ENCODE measurements around the gene RBFOX2.
"Not testable (repeated sequence)": the region's sequence is repeated elsewhere in the genome, so short reads cannot be mapped to it uniquely, and the experiment has no call there.

Gene RBFOX2

GRCh38 chr22:35806668-35807067 is 222.0 kb downstream of the RBFOX2 start:
- not testable (repeated sequence) for DNase-seq

GRCh38 chr22:35805466-35805865 is 223.2 kb downstream of the RBFOX2 start:
- DNase-seq: no peak

- DNase-seq: no peak
Measured at GRCh38 chr22:35804421-35804820, 224.2 kb downstream of the RBFOX2 start.

- DNase-seq: no peak
Measured at GRCh38 chr22:35802885-35803284, 225.7 kb downstream of the RBFOX2 start.

- DNase-seq: not testable (repeated sequence)
Measured at GRCh38 chr22:35801301-35801700, 227.3 kb downstream of the RBFOX2 start.

GRCh38 chr22:35799150-35799549 is 229.5 kb downstream of the RBFOX2 start:
- DNase-seq: no peak

GRCh38 chr22:35797411-35797810 is 231.2 kb downstream of the RBFOX2 start:
- no peak for DNase-seq

GRCh38 chr22:35795476-35795875 is 233.1 kb downstream of the RBFOX2 start:
- DNase-seq: no peak

GRCh38 chr22:35792506-35792905 is 236.1 kb downstream of the RBFOX2 start:
- DNase-seq: no peak

- not testable (repeated sequence) for DNase-seq
Measured at GRCh38 chr22:35791788-35792187, 236.8 kb downstream of the RBFOX2 start.

- peak; percentile 62 for DNase-seq
Measured at GRCh38 chr22:35785181-35785923, 243.3 kb downstream of the RBFOX2 start.

GRCh38 chr22:35784633-35785032 is 244.0 kb downstream of the RBFOX2 start:
- no peak for DNase-seq

- no peak for DNase-seq
Measured at GRCh38 chr22:35783943-35784614, 244.5 kb downstream of the RBFOX2 start.

GRCh38 chr22:35782504-35782903 is 246.1 kb downstream of the RBFOX2 start:
- no peak for DNase-seq

- DNase-seq: no peak
Measured at GRCh38 chr22:35781898-35782297, 246.7 kb downstream of the RBFOX2 start.

- DNase-seq: no peak
Measured at GRCh38 chr22:35777335-35777975, 251.2 kb downstream of the RBFOX2 start.

GRCh38 chr22:35775339-35775738 is 253.3 kb downstream of the RBFOX2 start:
- no peak for DNase-seq

GRCh38 chr22:35769974-35770373 is 258.6 kb downstream of the RBFOX2 start:
- no peak for DNase-seq

- DNase-seq: no peak
Measured at GRCh38 chr22:35766654-35767580, 261.7 kb downstream of the RBFOX2 start.

- no peak for DNase-seq
Measured at GRCh38 chr22:35761037-35761436, 267.6 kb downstream of the RBFOX2 start.

GRCh38 chr22:35758394-35758793 is 270.2 kb downstream of the RBFOX2 start:
- no peak for DNase-seq

- no peak for DNase-seq
Measured at GRCh38 chr22:35756722-35757121, 271.9 kb downstream of the RBFOX2 start.

- DNase-seq: no peak
Measured at GRCh38 chr22:35754761-35755160, 273.9 kb downstream of the RBFOX2 start.

All from MV-4-11 (cell line).